ENCODE data around the gene UIMC1. TPM values are rescaled to one million over a fixed set of nuclear protein-coding genes. Genes with fewer than 3 reads are reported as not detected.

UIMC1 gene
- total RNA-seq, 1 experiment from 2014 or later = 20.7 TPM

DNA sequence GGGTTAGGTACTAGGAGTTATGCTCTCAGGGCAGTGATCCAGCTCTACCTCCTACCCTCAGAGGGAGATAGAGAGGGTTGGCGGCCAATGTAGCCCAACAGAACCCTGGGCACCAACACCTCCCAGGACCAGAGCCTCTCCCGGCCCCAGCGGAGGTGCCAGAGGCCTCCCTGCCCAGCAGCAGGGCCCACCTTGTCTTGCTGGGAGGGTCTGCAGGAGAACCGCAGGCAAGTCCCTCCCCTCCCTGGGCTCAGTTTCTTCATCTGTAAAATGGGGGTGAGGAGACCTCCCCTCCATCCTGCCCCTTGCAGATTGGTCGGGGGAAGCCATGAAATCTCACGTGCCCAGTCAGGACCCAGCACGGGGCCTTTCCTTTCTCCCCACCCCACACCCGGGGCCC is 141.8 kb downstream of the UIMC1 start:
- no TSS peak for BruUV-seq (replicated peaks)
- H3K4me3 ChIP-seq (ENCODE audit: low read length) = no peak overlapping the region
- intact Hi-C loops (cut with micrococcal nuclease) = no loop called here
- H3K4me1 ChIP-seq (ENCODE audit: insufficient read depth, low read length) = no peaks in the 10 kb centered on the region
- H3K27ac ChIP-seq (ENCODE audit: low read length) = no peak overlapping the region
- no peaks in the 10 kb centered on the region for H3K9me2 ChIP-seq (replicated peaks; ENCODE audit: low read length)
- H3K4me2 ChIP-seq (ENCODE audit: low read length) = no peak overlapping the region
- H3F3A ChIP-seq (ENCODE audit: low read length, unreplicated experiment) = no peaks in the 10 kb centered on the region
- H2AFZ ChIP-seq (ENCODE audit: low read length) = no peak overlapping the region
- no peaks in the 10 kb centered on the region for H3K79me2 ChIP-seq (ENCODE audit: low read length)
- no peak for DNase-seq
- peaks cover 13% of the 10 kb centered on the region for H3K27me3 ChIP-seq (ENCODE audit: low read length)
- ATAC-seq = no peak
- no peak overlapping the region for H3K9ac ChIP-seq (ENCODE audit: low read length)
- ChIA-PET POLR2A (ENCODE audit: unreplicated experiment) (no interaction called here), CTCF (no interaction called here)
- H3K9me3 ChIP-seq (ENCODE audit: low read length) = no peaks in the 10 kb centered on the region
- no peaks in the 10 kb centered on the region for H3K36me3 ChIP-seq (ENCODE audit: low read depth, low read length)
- TF ChIP-seq EZH2 (IDR thresholded peaks at IDR 0.05; ENCODE audit: low read length, unreplicated experiment) (no peak), EZH2phosphoT487 (IDR thresholded peaks at IDR 0.05; ENCODE audit: borderline replicate concordance, low read length) (no peak)
- TF ChIP-seq, protein P1, sequence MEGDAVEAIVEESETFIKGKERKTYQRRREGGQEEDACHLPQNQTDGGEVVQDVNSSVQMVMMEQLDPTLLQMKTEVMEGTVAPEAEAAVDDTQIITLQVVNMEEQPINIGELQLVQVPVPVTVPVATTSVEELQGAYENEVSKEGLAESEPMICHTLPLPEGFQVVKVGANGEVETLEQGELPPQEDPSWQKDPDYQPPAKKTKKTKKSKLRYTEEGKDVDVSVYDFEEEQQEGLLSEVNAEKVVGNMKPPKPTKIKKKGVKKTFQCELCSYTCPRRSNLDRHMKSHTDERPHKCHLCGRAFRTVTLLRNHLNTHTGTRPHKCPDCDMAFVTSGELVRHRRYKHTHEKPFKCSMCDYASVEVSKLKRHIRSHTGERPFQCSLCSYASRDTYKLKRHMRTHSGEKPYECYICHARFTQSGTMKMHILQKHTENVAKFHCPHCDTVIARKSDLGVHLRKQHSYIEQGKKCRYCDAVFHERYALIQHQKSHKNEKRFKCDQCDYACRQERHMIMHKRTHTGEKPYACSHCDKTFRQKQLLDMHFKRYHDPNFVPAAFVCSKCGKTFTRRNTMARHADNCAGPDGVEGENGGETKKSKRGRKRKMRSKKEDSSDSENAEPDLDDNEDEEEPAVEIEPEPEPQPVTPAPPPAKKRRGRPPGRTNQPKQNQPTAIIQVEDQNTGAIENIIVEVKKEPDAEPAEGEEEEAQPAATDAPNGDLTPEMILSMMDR (conservative IDR thresholded peaks at IDR 0.05; ENCODE audit: low read depth, low read length) = no peak
- no peaks in the 10 kb centered on the region for H4K20me1 ChIP-seq (ENCODE audit: low read length)

DNA sequence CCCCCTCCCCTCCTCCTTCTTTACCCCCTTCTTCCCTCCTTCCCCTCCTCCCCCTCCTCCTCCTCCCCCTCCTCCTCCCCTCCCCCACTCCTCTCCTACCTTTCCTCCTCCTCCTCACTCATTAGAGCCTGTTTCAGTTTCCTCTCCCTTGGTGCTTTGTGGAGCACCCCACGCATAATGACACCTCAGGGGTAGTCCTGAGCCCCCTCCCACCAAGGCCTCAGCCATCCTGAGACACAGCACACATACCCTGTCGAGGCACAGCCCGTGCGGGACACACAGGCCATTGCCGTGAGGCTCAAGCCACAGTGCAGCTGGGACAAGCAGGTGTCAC is 142.8 kb downstream of the UIMC1 start:
- no peak for DNase-seq

DNA sequence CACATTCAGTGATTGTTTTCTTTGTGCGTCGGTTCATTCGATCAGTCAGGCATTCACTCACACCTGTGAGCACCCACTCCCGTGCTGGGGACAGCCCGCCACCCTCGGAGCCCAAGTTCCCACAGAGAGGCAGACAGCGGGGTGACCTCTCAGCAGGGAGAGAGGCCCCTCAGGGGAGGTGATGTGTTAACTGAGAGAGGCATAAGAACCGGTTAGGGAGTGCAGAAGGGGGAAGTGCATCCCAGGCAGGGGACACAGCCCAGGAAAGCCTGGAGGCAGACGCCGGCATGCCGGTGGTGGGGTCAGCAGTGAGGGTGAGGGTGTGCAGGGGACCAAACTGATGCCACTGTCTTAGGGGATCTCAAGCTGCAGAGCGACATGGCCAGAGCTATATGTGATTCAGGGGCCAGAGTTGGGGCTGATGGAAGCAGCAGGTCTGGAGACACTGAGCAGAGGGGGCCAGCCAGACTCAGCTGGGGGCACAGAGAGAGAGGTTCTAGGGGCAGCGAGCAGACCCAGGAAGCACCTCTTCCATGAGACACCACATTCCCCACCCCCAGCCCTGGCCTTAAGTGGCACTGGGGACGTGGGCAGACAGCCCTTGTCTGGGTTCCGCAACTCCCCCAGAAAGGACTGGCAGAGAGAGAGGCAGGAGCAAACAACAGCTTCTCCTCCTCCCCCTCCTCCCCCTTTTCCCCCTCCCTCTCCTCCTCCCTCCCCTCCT is 143.4 kb downstream of the UIMC1 start:
- Histone ChIP-seq H3K9ac (ENCODE audit: low read length) (no peak overlapping the region), H3K9me2 (replicated peaks; ENCODE audit: low read length) (no peaks in the 10 kb centered on the region), H4K20me1 (ENCODE audit: low read length) (no peaks in the 10 kb centered on the region), H3K4me2 (ENCODE audit: low read length) (no peak overlapping the region), H2AFZ (ENCODE audit: low read length) (no peak overlapping the region), H3K4me3 (ENCODE audit: low read length) (no peak overlapping the region), H3K9me3 (ENCODE audit: low read length) (no peaks in the 10 kb centered on the region), H3K79me2 (ENCODE audit: low read length) (no peaks in the 10 kb centered on the region), H3K27ac (ENCODE audit: low read length) (no peak overlapping the region), H3K36me3 (ENCODE audit: low read depth, low read length) (no peaks in the 10 kb centered on the region), H3K27me3 (ENCODE audit: low read length) (peaks cover 14% of the 10 kb centered on the region), H3K4me1 (ENCODE audit: insufficient read depth, low read length) (no peaks in the 10 kb centered on the region), H3F3A (ENCODE audit: low read length, unreplicated experiment) (no peaks in the 10 kb centered on the region)
- POLR2A ChIA-PET (ENCODE audit: unreplicated experiment) = no interaction called here
- ATAC-seq (no peak), DNase-seq (no peak)
- no TSS peak for BruUV-seq (replicated peaks)
- no peak for TF ChIP-seq EZH2 (IDR thresholded peaks at IDR 0.05; ENCODE audit: low read length, unreplicated experiment)
- TF ChIP-seq, protein P1 (conservative IDR thresholded peaks at IDR 0.05; ENCODE audit: low read depth, low read length) = no peak
- TF ChIP-seq EZH2phosphoT487 (IDR thresholded peaks at IDR 0.05; ENCODE audit: borderline replicate concordance, low read length) = no peak
- CTCF ChIA-PET = no interaction called here
- intact Hi-C loops (cut with micrococcal nuclease) = no loop called here

More for the DNA sequence above, 142.8 kb downstream of the UIMC1 start:
- ChIA-PET CTCF (no interaction called here), POLR2A (ENCODE audit: unreplicated experiment) (no interaction called here)
- no peak overlapping the region for H3K27ac ChIP-seq (ENCODE audit: low read length)
- H3K4me2 ChIP-seq (ENCODE audit: low read length) = no peak overlapping the region
- H3K9ac ChIP-seq (ENCODE audit: low read length) = no peak overlapping the region
- H3K9me3 ChIP-seq (ENCODE audit: low read length) = no peaks in the 10 kb centered on the region
- no peaks in the 10 kb centered on the region for H4K20me1 ChIP-seq (ENCODE audit: low read length)
- intact Hi-C loops (cut with micrococcal nuclease) = no loop called here
- H2AFZ ChIP-seq (ENCODE audit: low read length) = no peak overlapping the region
- H3K9me2 ChIP-seq (replicated peaks; ENCODE audit: low read length) = no peaks in the 10 kb centered on the region
- no peaks in the 10 kb centered on the region for H3K79me2 ChIP-seq (ENCODE audit: low read length)
- H3K36me3 ChIP-seq (ENCODE audit: low read depth, low read length) = no peaks in the 10 kb centered on the region
- no peak for ATAC-seq
- H3K27me3 ChIP-seq (ENCODE audit: low read length) = peaks cover 13% of the 10 kb centered on the region
- H3F3A ChIP-seq (ENCODE audit: low read length, unreplicated experiment) = no peaks in the 10 kb centered on the region
- BruUV-seq (replicated peaks) = no TSS peak
- TF ChIP-seq EZH2 (IDR thresholded peaks at IDR 0.05; ENCODE audit: low read length, unreplicated experiment) = no peak
- no peak for TF ChIP-seq EZH2phosphoT487 (IDR thresholded peaks at IDR 0.05; ENCODE audit: borderline replicate concordance, low read length)
- TF ChIP-seq, protein P1 (conservative IDR thresholded peaks at IDR 0.05; ENCODE audit: low read depth, low read length) = no peak
- H3K4me1 ChIP-seq (ENCODE audit: insufficient read depth, low read length) = no peaks in the 10 kb centered on the region
- H3K4me3 ChIP-seq (ENCODE audit: low read length) = no peak overlapping the region

All from PC-3 (cell line).